Measurements from ENCODE around the gene SLC25A41. TPM values are rescaled to one million over a fixed set of nuclear protein-coding genes. Genes with fewer than 3 reads are reported as not detected.

SLC25A41 gene
- polyA plus RNA-seq: not detected in 2 replicates

DNA sequence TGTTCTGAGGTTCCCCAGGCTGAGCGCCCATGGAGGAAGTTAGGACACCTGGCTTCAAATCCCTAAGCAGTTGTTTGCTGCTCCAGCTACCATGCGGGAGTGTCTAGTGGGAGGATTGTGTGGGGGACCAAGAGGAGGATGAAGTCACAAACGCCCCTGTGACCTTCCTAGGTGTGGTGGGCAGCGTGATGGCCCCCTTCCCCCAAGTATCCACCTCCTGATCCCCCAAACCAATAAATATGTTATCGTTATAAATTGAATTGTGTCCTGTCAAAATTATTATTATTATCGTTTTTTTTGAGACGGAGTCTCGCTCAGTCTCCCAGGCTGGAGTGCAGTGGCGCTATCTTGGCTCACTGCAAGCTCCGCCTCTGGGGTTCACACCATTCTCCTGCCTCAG, at the start of gene SLC25A41:
Gene SLC25A41, minus strand, starts transcription at position 101 of the 400 bp plus-strand sequence. Its CDS starts 70 bp downstream, at position 31.

GRCh38 chr19:6481541-6482342, 48.2 kb upstream of the SLC25A41 start, which contains the start of gene DENND1C:
Gene DENND1C, minus strand, starts transcription at chr19:6481787. Its CDS starts 92 bp downstream, at chr19:6481695.

DNA sequence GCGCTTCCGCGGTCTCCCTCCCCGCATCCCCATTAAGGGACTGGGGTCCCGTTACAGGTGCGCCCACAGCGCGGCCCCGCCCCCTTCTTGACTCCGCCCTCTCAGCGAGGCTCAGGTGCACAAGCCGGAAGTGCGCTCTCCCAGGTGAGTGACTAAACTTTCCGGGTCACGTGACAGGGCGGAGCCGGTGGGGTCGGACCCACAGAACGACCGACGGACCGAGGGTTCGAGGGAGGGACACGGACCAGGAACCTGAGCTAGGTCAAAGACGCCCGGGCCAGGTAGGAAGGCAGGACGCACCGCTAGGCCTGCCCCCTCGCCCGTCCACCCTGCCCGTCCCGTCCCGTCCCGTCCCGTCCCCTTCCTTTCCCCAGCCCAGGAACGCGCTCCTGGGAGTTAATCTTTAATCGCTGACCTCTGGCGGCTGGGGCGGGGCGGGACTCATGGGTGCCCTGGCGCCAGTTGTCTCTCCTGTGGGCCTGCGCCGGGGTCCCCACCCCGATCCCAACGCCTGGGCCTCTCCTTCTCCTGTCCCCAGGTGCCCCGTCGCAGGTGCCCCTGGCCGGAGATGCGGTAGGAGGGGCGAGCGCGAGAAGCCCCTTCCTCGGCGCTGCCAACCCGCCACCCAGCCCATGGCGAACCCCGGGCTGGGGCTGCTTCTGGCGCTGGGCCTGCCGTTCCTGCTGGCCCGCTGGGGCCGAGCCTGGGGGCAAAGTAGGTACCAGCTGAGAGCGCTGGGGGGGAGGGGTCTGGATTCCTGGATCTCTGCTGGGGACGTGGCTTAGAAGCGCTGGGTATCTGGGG, 30.7 kb upstream of the SLC25A41 start, which contains the start of gene CRB3:
Gene CRB3, plus strand, starts transcription at position 202 of the 804 bp plus-strand sequence. Its CDS starts 431 bp downstream, at position 633.

DNA sequence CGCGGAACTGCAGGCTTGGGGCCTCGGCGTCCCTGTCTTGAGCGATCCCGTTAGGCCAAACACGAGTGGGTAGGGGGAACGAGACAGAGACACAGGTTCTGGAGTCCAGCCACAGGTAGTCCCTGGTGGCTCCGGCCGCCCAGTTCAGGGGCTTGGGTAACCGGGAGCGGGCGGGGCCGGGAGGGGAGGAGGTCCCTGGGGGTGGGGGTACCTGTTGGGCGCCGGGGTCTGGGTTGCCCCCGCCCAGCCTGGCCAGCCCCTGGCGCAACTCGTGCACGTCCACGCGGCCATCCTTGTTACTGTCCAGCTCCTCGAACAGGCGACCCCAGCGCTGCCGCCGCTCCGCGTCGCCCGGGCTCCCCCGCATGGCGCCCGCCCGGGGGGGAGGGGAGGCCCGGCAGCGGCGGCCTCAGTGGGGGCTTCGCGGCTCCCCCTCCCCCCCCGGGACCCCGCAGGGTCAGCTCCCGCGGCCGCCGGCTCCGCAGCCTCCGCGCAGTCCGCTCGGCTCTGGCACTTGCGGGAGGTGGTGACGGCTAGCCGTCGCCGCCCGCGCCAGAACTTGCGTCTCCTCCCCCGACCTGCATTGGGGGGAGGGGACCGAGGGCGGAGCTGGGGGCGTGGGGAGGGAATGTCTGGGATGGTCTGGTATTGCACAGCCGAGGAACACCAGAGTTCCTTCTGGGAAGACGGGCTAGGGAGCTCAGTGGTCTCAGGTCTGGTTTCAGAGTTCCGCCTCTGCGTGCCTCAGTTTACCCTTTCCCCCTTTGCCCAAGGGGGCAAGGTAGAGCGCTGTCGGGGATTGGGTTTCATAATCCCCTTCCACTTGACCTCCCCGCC, 25.9 kb upstream of the SLC25A41 start, which contains the start of gene SLC25A23:
Gene SLC25A23, minus strand, starts transcription at position 531 of the 837 bp plus-strand sequence. Its CDS starts 164 bp downstream, at position 367.

DNA sequence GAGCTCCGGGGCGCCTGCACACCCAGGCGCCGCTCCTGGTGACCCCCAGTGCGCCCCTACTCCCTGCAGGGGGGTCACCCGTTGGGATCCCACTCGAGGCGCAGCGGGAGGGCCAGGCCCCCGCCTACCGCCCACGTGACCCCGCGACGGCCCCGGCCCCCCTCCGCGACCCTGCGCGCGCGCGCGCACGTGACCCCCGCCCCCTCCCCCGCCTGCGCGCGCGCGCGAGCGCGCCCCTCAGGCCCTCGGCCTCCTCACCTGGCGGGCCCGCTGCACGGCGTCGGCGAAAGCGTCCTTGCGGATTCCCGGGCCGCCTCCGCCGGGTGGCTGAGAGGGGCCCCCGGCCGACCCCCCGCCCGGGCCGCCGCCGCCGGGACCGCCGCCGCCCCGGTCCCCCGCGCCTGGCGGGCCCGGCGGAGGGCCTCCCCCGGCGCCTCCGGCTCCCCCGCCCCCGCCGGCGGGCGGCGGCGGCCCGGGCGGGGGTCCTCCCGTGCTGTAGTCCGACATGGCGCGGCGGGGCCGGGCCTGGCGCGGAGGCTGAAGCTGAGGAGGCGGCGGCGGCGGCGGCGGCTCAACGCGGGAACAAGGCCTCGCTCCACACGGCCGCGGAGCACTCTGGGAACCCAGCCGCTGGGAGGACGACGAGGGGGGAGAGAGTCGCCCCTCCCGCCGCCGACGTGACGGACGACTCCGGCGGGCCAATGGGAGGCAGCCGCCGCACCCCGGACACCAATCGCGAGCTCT, 9.2 kb downstream of the SLC25A41 start, which contains the start of gene KHSRP:
Gene KHSRP, minus strand, starts transcription at position 617 of the 744 bp plus-strand sequence. Its CDS starts 110 bp downstream, at position 507.

GRCh38 chr19:6393074-6393982, 40.2 kb downstream of the SLC25A41 start, which contains the start of gene GTF2F1:
Gene GTF2F1, minus strand, starts transcription at chr19:6393164. Its CDS starts 169 bp downstream, at chr19:6392995.

Other genes with a start within 250 kb of the SLC25A41 start
- 0.87 and 1.8 TPM in 2 replicates for gene MLLT1, start 153.8 kb downstream of the SLC25A41 start, polyA plus RNA-seq
- gene ACER1, start 100.2 kb downstream of the SLC25A41 start, polyA plus RNA-seq: not detected in 2 replicates
- gene CLPP, start 72.2 kb downstream of the SLC25A41 start, polyA plus RNA-seq: 32.5 and 41.3 TPM in 2 replicates
- 13.5 and 18.5 TPM in 2 replicates for gene ALKBH7, start 61.0 kb downstream of the SLC25A41 start, polyA plus RNA-seq
- gene PSPN, start 57.8 kb downstream of the SLC25A41 start, polyA plus RNA-seq: 0.35 TPM in 1 of 2 replicates, not detected in the other
- 7.8 and 12.2 TPM in 2 replicates for gene GTF2F1, start 40.6 kb downstream of the SLC25A41 start, polyA plus RNA-seq
- gene KHSRP, start 9.0 kb downstream of the SLC25A41 start, polyA plus RNA-seq: 1.5 and 1.7 TPM in 2 replicates
- 2.3 and 12.2 TPM in 2 replicates for gene SLC25A23, start 26.0 kb upstream of the SLC25A41 start, polyA plus RNA-seq
- not detected in 2 replicates for gene CRB3, start 30.5 kb upstream of the SLC25A41 start, polyA plus RNA-seq
- not detected in 2 replicates for gene DENND1C, start 48.0 kb upstream of the SLC25A41 start, polyA plus RNA-seq
- gene TUBB4A, start 68.5 kb upstream of the SLC25A41 start, polyA plus RNA-seq: 28.2 and 83.7 TPM in 2 replicates
- 0.14 and 1.9 TPM in 2 replicates for gene TNFSF9, start 97.3 kb upstream of the SLC25A41 start, polyA plus RNA-seq
- 2.3 TPM in 1 of 2 replicates, not detected in the other for gene CD70, start 157.4 kb upstream of the SLC25A41 start, polyA plus RNA-seq
- not detected in 2 replicates for gene TNFSF14, start 236.4 kb upstream of the SLC25A41 start, polyA plus RNA-seq